Neural cell (in vitro differentiated cells): ENCODE results near the gene TRERF1. TPM values are rescaled to one million over a fixed set of nuclear protein-coding genes. Genes with fewer than 3 reads are reported as not detected.

Experiments
- H2AFZ ChIP-seq: fragments of 200-600, 300-800 bp; sonication (generic), shearing (Covaris generic); 2 replicates; pipeline ENCODE4 v1.6.0; 2014; ENCODE audit warnings: low read depth, mild to moderate bottlenecking, antibody characterized with exemption, low read length, moderate library complexity
- H3F3A ChIP-seq: fragments of 200-600 bp; shearing (Covaris generic); 2 replicates; pipeline ENCODE4 v1.6.1; 2016; ENCODE audit warnings: mild to moderate bottlenecking, moderate library complexity, mixed read lengths, antibody characterized with exemption, low read length; ENCODE audit not compliant: insufficient read depth, poor library complexity, severe bottlenecking
- H3K27ac ChIP-seq: fragments of 200-600, 300-800 bp; sonication (generic), shearing (Covaris generic); 2 replicates; pipeline ENCODE4 v1.5.1; 2014; ENCODE audit warnings: mild to moderate bottlenecking, low read length, moderate library complexity
- H3K27me3 ChIP-seq: fragments of 300-800, 200-600 bp; sonication (generic), shearing (Covaris generic); 2 replicates; pipeline ENCODE4 v1.6.0; 2014; ENCODE audit warnings: mild to moderate bottlenecking, low read depth, low read length, moderate library complexity; ENCODE audit not compliant: insufficient read depth
- H3K36me3 ChIP-seq: fragments of 300-800, 200-600 bp; sonication (generic), shearing (Covaris generic); 2 replicates; pipeline ENCODE4 v1.5.1; 2014; ENCODE audit warnings: mild to moderate bottlenecking, antibody characterized with exemption, low read length, moderate library complexity; ENCODE audit not compliant: insufficient read depth
- H3K4me2 ChIP-seq: fragments of 300-800, 200-600 bp; sonication (generic), shearing (Covaris generic); 2 replicates; pipeline ENCODE4 v1.6.0; 2014; ENCODE audit warnings: mild to moderate bottlenecking, low read length
- H3K4me3 ChIP-seq: fragments of 300-800, 200-600 bp; sonication (generic), shearing (Covaris generic); 2 replicates; pipeline ENCODE4 v1.5.1; 2014; ENCODE audit warnings: mild to moderate bottlenecking, low read length, moderate library complexity
- H3K79me2 ChIP-seq: fragments of 200-600 bp; shearing (Covaris generic); replicated peaks from 2 replicates; pipeline ENCODE4 v1.6.0; 2014; ENCODE audit warnings: mild to moderate bottlenecking, low read length, moderate library complexity; ENCODE audit not compliant: insufficient read depth
- H3K9ac ChIP-seq: fragments of 300-800, 200-600 bp; sonication (generic), shearing (Covaris generic); 2 replicates; pipeline ENCODE4 v1.6.1; 2016; ENCODE audit warnings: mild to moderate bottlenecking, low read length, mixed read lengths
- H3K9me2 ChIP-seq: fragments of 200-600 bp; shearing (Covaris generic); 2 replicates; pipeline ENCODE4 v1.6.1; 2016; ENCODE audit warnings: mild to moderate bottlenecking, low read length, mixed read lengths; ENCODE audit not compliant: insufficient read depth
- H3K9me3 ChIP-seq: fragments of 200-600, 300-800 bp; sonication (generic), shearing (Covaris generic); 2 replicates; pipeline ENCODE4 v1.6.1; 2016; ENCODE audit warnings: mild to moderate bottlenecking, mixed run types, low read length, moderate library complexity, mixed read lengths
- H4K20me1 ChIP-seq: fragments of 200-600 bp; shearing (Covaris generic); 2 replicates; pipeline ENCODE4 v1.6.1; 2016; ENCODE audit warnings: mild to moderate bottlenecking, mixed run types; ENCODE audit not compliant: insufficient read depth
- EP300 ChIP-seq: fragments of 450-650 bp; conservative IDR thresholded peaks from 2 replicates; pipeline ENCODE4 v1.6.1; 2014; ENCODE audit warnings: antibody characterized with exemption, mild to moderate bottlenecking, moderate library complexity; ENCODE audit not compliant: poor library complexity, severe bottlenecking
- EZH2 ChIP-seq: fragments of 200-600, 300-800 bp; shearing (Covaris generic), sonication (generic); IDR thresholded peaks from 2 replicates; pipeline ENCODE4 v1.6.1; 2014; ENCODE audit warnings: antibody characterized with exemption, low read length, borderline replicate concordance, mild to moderate bottlenecking; ENCODE audit not compliant: insufficient read depth, poor library complexity, severe bottlenecking
- MXI1 ChIP-seq: fragments of 450-650 bp; conservative IDR thresholded peaks from 2 replicates; pipeline ENCODE4 v1.6.1; 2014; ENCODE audit warnings: antibody characterized with exemption, mild to moderate bottlenecking; ENCODE audit not compliant: poor library complexity, severe bottlenecking
- POLR2AphosphoS5 ChIP-seq: IDR thresholded peaks from 2 replicates; pipeline ENCODE4 v1.6.1; 2012
- RAD21 ChIP-seq: fragments of 450-650 bp; conservative IDR thresholded peaks from 2 replicates; pipeline ENCODE4 v1.6.1; 2014; ENCODE audit warnings: antibody characterized with exemption, mild to moderate bottlenecking, moderate library complexity
- SMC3 ChIP-seq: fragments of 450-650 bp; conservative IDR thresholded peaks from 2 replicates; pipeline ENCODE4 v1.6.1; 2014; ENCODE audit warnings: antibody characterized with exemption, mild to moderate bottlenecking, moderate library complexity; ENCODE audit not compliant: poor library complexity
- TAF1 ChIP-seq: IDR thresholded peaks from 2 replicates; pipeline ENCODE4 v1.6.1; 2012; ENCODE audit warnings: low read depth
- polyA plus RNA-seq: library from polyadenylated mRNA; depleted of rRNA; stranded (reverse); fragments of >200 nt; gene quantifications from 2 replicates; pipeline ENCODE4 v1.2.3, GENCODE V29; 2014
- TF ChIP-seq, protein P1 (sequence below): IDR thresholded peaks from 2 replicates; pipeline ENCODE4 v1.6.1; 2012; ENCODE audit warnings: borderline replicate concordance
- TF ChIP-seq, protein P2 (sequence below): fragments of 450-650 bp; IDR thresholded peaks from 2 replicates; pipeline ENCODE4 v1.5.1; 2014; ENCODE audit warnings: antibody characterized with exemption, mild to moderate bottlenecking, moderate library complexity; ENCODE audit not compliant: poor library complexity, severe bottlenecking

Gene TRERF1
- polyA plus RNA-seq, 1 donor from 2014 or later, result 4.5 TPM

DNA sequence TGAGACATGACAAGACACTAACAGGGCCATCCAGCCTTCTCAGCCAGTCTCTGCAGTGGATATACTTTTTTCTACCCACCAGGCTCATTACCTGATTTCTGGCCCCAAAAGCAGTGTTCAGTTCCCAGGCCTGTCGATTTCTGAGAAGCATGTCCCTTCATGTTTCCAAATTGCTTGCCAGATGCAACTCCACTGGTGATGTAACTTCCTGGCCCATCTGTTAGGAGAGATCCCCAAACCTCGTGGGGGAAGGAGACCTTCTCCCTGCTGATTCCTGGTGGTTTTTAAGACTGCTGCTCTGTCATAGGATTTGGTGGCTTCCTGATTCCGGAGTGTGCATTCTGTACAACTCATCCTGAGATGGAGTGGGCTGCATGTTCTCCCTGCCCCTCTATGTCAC, 202.4 kb downstream of the TRERF1 start:
- no peak overlapping the region for H2AFZ ChIP-seq
- H4K20me1 ChIP-seq, result no peaks in the 10 kb centered on the region
- no peaks in the 10 kb centered on the region for H3K27me3 ChIP-seq
- H3F3A ChIP-seq, result no peaks in the 10 kb centered on the region
- no peak overlapping the region for H3K4me2 ChIP-seq
- no peak overlapping the region for H3K27ac ChIP-seq
- no peaks in the 10 kb centered on the region for H3K9me2 ChIP-seq
- H3K4me3 ChIP-seq, result no peak overlapping the region
- no peaks in the 10 kb centered on the region for H3K9me3 ChIP-seq
- TF ChIP-seq, protein P1, sequence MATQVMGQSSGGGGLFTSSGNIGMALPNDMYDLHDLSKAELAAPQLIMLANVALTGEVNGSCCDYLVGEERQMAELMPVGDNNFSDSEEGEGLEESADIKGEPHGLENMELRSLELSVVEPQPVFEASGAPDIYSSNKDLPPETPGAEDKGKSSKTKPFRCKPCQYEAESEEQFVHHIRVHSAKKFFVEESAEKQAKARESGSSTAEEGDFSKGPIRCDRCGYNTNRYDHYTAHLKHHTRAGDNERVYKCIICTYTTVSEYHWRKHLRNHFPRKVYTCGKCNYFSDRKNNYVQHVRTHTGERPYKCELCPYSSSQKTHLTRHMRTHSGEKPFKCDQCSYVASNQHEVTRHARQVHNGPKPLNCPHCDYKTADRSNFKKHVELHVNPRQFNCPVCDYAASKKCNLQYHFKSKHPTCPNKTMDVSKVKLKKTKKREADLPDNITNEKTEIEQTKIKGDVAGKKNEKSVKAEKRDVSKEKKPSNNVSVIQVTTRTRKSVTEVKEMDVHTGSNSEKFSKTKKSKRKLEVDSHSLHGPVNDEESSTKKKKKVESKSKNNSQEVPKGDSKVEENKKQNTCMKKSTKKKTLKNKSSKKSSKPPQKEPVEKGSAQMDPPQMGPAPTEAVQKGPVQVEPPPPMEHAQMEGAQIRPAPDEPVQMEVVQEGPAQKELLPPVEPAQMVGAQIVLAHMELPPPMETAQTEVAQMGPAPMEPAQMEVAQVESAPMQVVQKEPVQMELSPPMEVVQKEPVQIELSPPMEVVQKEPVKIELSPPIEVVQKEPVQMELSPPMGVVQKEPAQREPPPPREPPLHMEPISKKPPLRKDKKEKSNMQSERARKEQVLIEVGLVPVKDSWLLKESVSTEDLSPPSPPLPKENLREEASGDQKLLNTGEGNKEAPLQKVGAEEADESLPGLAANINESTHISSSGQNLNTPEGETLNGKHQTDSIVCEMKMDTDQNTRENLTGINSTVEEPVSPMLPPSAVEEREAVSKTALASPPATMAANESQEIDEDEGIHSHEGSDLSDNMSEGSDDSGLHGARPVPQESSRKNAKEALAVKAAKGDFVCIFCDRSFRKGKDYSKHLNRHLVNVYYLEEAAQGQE, result no peak
- TF ChIP-seq POLR2AphosphoS5 (no peak), RAD21 (no peak), SMC3 (no peak), MXI1 (no peak), TAF1 (no peak), EP300 (no peak), EZH2 (no peak)
- TF ChIP-seq, protein P2, sequence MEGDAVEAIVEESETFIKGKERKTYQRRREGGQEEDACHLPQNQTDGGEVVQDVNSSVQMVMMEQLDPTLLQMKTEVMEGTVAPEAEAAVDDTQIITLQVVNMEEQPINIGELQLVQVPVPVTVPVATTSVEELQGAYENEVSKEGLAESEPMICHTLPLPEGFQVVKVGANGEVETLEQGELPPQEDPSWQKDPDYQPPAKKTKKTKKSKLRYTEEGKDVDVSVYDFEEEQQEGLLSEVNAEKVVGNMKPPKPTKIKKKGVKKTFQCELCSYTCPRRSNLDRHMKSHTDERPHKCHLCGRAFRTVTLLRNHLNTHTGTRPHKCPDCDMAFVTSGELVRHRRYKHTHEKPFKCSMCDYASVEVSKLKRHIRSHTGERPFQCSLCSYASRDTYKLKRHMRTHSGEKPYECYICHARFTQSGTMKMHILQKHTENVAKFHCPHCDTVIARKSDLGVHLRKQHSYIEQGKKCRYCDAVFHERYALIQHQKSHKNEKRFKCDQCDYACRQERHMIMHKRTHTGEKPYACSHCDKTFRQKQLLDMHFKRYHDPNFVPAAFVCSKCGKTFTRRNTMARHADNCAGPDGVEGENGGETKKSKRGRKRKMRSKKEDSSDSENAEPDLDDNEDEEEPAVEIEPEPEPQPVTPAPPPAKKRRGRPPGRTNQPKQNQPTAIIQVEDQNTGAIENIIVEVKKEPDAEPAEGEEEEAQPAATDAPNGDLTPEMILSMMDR, result no peak
- peaks cover 12% of the 10 kb centered on the region for H3K36me3 ChIP-seq
- no peak overlapping the region for H3K9ac ChIP-seq
- H3K79me2 ChIP-seq, result no peaks in the 10 kb centered on the region

DNA sequence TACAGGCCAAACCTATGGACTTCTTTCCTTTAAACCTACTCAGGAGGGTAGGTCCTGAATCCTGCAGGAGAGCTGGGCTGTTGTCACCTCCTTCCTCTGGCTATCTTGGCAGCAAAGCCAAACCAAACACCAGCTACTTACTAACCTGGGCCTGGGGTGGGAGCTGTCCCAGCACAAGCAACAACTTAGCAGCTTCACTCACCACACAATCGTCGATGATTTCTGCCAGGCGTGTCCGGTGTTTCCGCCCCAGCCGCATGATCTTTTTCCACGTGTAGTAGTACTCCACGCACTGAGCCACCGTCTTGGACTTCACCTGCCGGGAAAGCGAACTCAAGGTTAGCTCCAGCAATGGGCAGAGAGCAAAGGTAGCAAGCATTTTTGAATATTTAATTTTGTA, 208.7 kb downstream of the TRERF1 start:
- no peak overlapping the region for H2AFZ ChIP-seq
- peaks cover 9% of the 10 kb centered on the region for H3K36me3 ChIP-seq
- H3F3A ChIP-seq, result no peaks in the 10 kb centered on the region
- H3K9me2 ChIP-seq, result no peaks in the 10 kb centered on the region
- no peak overlapping the region for H3K4me2 ChIP-seq
- no peaks in the 10 kb centered on the region for H3K79me2 ChIP-seq
- H3K9ac ChIP-seq, result no peak overlapping the region
- H3K27ac ChIP-seq, result no peak overlapping the region
- H4K20me1 ChIP-seq, result no peaks in the 10 kb centered on the region
- H3K9me3 ChIP-seq, result no peaks in the 10 kb centered on the region
- H3K27me3 ChIP-seq, result no peaks in the 10 kb centered on the region
- no peak for TF ChIP-seq TAF1
- H3K4me3 ChIP-seq, result no peak overlapping the region

DNA sequence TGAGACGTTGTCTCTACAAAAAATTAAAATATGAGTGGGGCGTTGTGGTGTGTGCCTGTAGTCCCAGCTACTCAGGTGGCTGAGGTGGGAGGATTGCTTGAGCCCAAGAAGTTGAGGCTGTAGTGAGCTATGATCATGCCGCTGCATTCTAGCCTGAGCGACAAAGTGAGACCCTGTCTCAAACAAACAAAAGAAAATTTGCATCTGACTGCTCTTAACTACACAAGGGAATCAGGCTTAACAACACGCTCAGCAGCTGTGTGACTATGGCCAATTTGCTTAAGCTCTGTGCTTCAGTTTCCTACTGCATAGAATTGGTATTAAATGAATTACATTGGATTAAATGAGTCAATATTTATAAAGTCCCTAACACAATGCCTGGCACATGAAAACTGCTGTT, 209.8 kb downstream of the TRERF1 start:
- Histone ChIP-seq H3K9ac (no peak overlapping the region), H2AFZ (no peak overlapping the region), H3K79me2 (no peaks in the 10 kb centered on the region), H3K9me2 (no peaks in the 10 kb centered on the region), H3K27ac (no peak overlapping the region), H3K4me3 (no peak overlapping the region), H3K36me3 (peaks cover 9% of the 10 kb centered on the region), H3K27me3 (no peaks in the 10 kb centered on the region), H3K9me3 (no peaks in the 10 kb centered on the region), H3F3A (no peaks in the 10 kb centered on the region), H3K4me2 (no peak overlapping the region), H4K20me1 (no peaks in the 10 kb centered on the region)
- TF ChIP-seq EP300 (no peak), SMC3 (no peak), POLR2AphosphoS5 (no peak), TAF1 (no peak), MXI1 (no peak), RAD21 (no peak), EZH2 (no peak)
- TF ChIP-seq, protein P2, result no peak
- TF ChIP-seq, protein P1, result no peak
